ENCODE results near the gene HMGN4.

DNA sequence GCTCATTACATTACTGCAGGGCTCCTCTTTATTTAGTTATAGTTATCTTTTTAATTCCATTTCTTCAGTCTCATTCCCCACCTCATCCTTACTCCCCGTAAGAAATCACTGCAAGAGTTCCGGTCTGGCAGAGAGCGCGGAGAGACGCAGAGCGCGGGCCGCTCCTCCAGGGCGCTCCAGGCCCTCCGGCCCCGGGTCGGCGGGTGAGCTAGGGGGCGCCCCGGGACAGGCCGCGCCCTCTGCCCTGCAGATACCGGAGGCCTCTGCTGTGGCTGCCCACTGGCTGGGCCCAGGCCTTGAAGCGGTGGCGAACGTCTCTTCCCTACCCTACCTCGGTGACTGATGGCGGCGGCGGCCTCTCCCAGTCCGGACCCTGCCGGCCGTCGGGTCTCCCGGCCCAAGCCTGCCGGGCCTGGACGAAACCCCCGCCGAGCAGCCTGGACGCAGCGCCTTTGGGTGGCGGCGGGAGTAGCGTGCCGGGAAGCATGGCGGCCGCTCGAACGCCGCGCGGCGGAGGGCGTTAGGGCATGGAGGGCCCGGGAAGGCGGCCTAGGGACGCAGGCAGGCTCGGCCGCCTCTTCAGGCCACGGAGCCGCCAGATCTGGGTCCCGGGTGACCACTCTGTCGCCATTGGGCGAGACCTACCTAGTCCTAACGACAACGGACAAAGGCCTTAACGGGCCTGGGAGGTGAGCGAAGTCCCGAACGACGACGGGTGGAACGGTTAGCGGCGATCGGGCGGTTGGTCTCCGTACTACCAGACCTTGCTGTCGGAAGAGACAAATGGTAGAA is 16.4 kb upstream of the HMGN4 start:
- TF ChIP-seq, protein P1, sequence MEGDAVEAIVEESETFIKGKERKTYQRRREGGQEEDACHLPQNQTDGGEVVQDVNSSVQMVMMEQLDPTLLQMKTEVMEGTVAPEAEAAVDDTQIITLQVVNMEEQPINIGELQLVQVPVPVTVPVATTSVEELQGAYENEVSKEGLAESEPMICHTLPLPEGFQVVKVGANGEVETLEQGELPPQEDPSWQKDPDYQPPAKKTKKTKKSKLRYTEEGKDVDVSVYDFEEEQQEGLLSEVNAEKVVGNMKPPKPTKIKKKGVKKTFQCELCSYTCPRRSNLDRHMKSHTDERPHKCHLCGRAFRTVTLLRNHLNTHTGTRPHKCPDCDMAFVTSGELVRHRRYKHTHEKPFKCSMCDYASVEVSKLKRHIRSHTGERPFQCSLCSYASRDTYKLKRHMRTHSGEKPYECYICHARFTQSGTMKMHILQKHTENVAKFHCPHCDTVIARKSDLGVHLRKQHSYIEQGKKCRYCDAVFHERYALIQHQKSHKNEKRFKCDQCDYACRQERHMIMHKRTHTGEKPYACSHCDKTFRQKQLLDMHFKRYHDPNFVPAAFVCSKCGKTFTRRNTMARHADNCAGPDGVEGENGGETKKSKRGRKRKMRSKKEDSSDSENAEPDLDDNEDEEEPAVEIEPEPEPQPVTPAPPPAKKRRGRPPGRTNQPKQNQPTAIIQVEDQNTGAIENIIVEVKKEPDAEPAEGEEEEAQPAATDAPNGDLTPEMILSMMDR (conservative IDR thresholded peaks at IDR 0.05; ENCODE audit: low read depth, low read length) = peak; percentile 47
- TF ChIP-seq EZH2 (IDR thresholded peaks at IDR 0.05; ENCODE audit: low read length, unreplicated experiment) = no peak
